ENCODE data around the gene PRR29.

DNA sequence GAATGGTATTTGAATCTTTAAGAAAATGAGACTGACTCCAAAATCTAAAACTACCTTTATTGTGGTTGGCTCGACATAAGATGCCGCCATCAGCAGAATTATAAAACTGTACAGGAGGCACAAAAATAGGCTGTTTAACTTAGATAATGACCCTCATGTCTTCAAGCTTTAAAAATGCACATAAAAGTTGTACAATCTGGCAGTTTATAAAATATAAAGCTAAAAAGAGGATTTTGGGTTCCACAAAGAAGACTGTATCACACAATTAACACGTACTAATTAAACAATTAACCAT is 40.9 kb downstream of the PRR29 start:
- TF ChIP-seq EZH2 (IDR thresholded peaks at IDR 0.05) (no peak), POLR2AphosphoS5 (IDR thresholded peaks at IDR 0.05; ENCODE audit: borderline replicate concordance, low read depth, low read length) (no peak), FOXP2 (optimal IDR thresholded peaks at IDR 0.05; ENCODE audit: control extremely low read depth, extremely low read length, insufficient read depth) (no peak)

Measured in SK-N-MC (cell line).